GM23338 (cell line): ENCODE results near the gene OGA. TPM values are rescaled to one million over a fixed set of nuclear protein-coding genes. Genes with fewer than 3 reads are reported as not detected.

Experiments used
- ATAC-seq: fragments of 200-7000 bp; cut with Tn5 transposase; 3 replicates; pipeline ENCODE4 v1.9.1; 2020
- DNase-seq: peaks from one replicate; pipeline ENCODE4 v3.0.0-alpha.2; 2015; ENCODE audit warnings: low spot score
- H2AFZ ChIP-seq: fragments of 200-600 bp; sonication (generic); 2 replicates; pipeline ENCODE4 v1.8.0; 2016; ENCODE audit warnings: antibody characterized with exemption, mild to moderate bottlenecking, moderate library complexity
- H3F3A ChIP-seq: fragments of 200-600 bp; sonication (generic); replicated peaks from 2 replicates; pipeline ENCODE4 v1.8.0; 2017; ENCODE audit warnings: antibody characterized with exemption, mixed run types, low read depth
- H3K27ac ChIP-seq: fragments of 200-600 bp; sonication (generic); 2 replicates; pipeline ENCODE4 v1.6.1; 2016; ENCODE audit warnings: low read depth
- H3K27me3 ChIP-seq: fragments of 200-600 bp; sonication (generic); 2 replicates; pipeline ENCODE4 v1.8.0; 2016; ENCODE audit warnings: mild to moderate bottlenecking, mixed run types, moderate library complexity; ENCODE audit not compliant: insufficient read depth
- H3K36me3 ChIP-seq: fragments of 200-600 bp; sonication (generic); 2 replicates; pipeline ENCODE4 v1.8.0; 2016; ENCODE audit warnings: mild to moderate bottlenecking; ENCODE audit not compliant: insufficient read depth
- H3K4me1 ChIP-seq: fragments of 200-600 bp; sonication (generic); 2 replicates; pipeline ENCODE4 v1.8.0; 2016; ENCODE audit warnings: mild to moderate bottlenecking, moderate library complexity; ENCODE audit not compliant: insufficient read depth
- H3K4me2 ChIP-seq: fragments of 200-600 bp; sonication (generic); 2 replicates; pipeline ENCODE4 v1.7.1; 2017; ENCODE audit warnings: mixed run types
- H3K4me3 ChIP-seq: fragments of 200-600 bp; sonication (generic); 2 replicates; pipeline ENCODE4 v1.6.1; 2016; ENCODE audit warnings: mixed run types
- H3K79me2 ChIP-seq: fragments of 200-600 bp; sonication (generic); replicated peaks from 2 replicates; pipeline ENCODE4 v1.8.0; 2017; ENCODE audit warnings: mild to moderate bottlenecking; ENCODE audit not compliant: insufficient read depth
- H3K9me2 ChIP-seq: fragments of 200-600 bp; sonication (generic); 2 replicates; pipeline ENCODE4 v1.8.0; 2017; ENCODE audit not compliant: insufficient read depth
- H4K20me1 ChIP-seq: fragments of 200-600 bp; sonication (generic); replicated peaks from 2 replicates; pipeline ENCODE4 v1.8.0; 2017; ENCODE audit warnings: mild to moderate bottlenecking; ENCODE audit not compliant: insufficient read depth
- H3K27ac Mint-ChIP-seq: 2 replicates; pipeline ENCODE4 v1.8.0; 2020; ENCODE audit warnings: inconsistent platforms, mild to moderate bottlenecking, moderate library complexity, mixed read lengths
- H3K27me3 Mint-ChIP-seq: 3 replicates; pipeline ENCODE4 v1.8.0; 2022; ENCODE audit warnings: low read depth, mild to moderate bottlenecking, moderate library complexity, mixed read lengths, inconsistent platforms; ENCODE audit not compliant: insufficient read depth, poor library complexity
- H3K36me3 Mint-ChIP-seq: 3 replicates; pipeline ENCODE4 v1.8.0; 2021; ENCODE audit warnings: low read depth, mild to moderate bottlenecking, inconsistent platforms, moderate library complexity, mixed read lengths
- H3K4me1 Mint-ChIP-seq: 3 replicates; pipeline ENCODE4 v1.8.0; 2020; ENCODE audit warnings: mild to moderate bottlenecking, inconsistent platforms, mixed read lengths
- H3K4me3 Mint-ChIP-seq: 3 replicates; pipeline ENCODE4 v1.8.0; 2021; ENCODE audit warnings: moderate library complexity, mild to moderate bottlenecking, inconsistent platforms, mixed read lengths
- H3K9me3 Mint-ChIP-seq: 3 replicates; pipeline ENCODE4 v1.8.0; 2020; ENCODE audit warnings: moderate library complexity, mild to moderate bottlenecking, inconsistent platforms, mixed read lengths
- CREB1 ChIP-seq: fragments of 250-450 bp; sonication (Bioruptor Pico); IDR thresholded peaks from 2 replicates; pipeline ENCODE4 v1.5.0; 2020; ENCODE audit warnings: low read depth, mild to moderate bottlenecking, moderate library complexity
- CTCF ChIP-seq, 2 experiments: fragments of 200-600 bp in 1 of 2; sonication (generic) in 1 of 2; conservative IDR thresholded peaks; 2 replicates each; pipeline versions ENCODE4 v1.5.1 to v1.6.1; 2016 to 2017; ENCODE audit warnings: antibody characterized with exemption in 2 of 2, low read depth in 2 of 2, mild to moderate bottlenecking in 2 of 2, moderate library complexity in 1 of 2
- ETS1 ChIP-seq: IDR thresholded peaks from 2 replicates; pipeline ENCODE4 v1.6.1; 2016; ENCODE audit warnings: antibody characterized with exemption
- EZH2 ChIP-seq: fragments of 200-600 bp; sonication (generic); IDR thresholded peaks from one replicate; pipeline ENCODE4 v1.8.0; 2017; ENCODE audit warnings: antibody characterized with exemption, mild to moderate bottlenecking, low read depth; ENCODE audit not compliant: unreplicated experiment
- EZH2phosphoT487 ChIP-seq: fragments of 200-600 bp; sonication (generic); IDR thresholded peaks from one replicate; pipeline ENCODE4 v1.8.1; 2018; ENCODE audit warnings: antibody characterized with exemption; ENCODE audit not compliant: unreplicated experiment
- JUNB ChIP-seq: IDR thresholded peaks from one replicate; pipeline ENCODE4 v1.6.1; 2016; ENCODE audit warnings: antibody characterized with exemption; ENCODE audit not compliant: unreplicated experiment
- NANOG ChIP-seq: IDR thresholded peaks from 2 replicates; pipeline ENCODE4 v1.6.1; 2016; ENCODE audit warnings: antibody characterized with exemption, borderline replicate concordance
- POLR2AphosphoS5 ChIP-seq: IDR thresholded peaks from 2 replicates; pipeline ENCODE4 v1.6.1; 2016; ENCODE audit warnings: antibody characterized with exemption, low read depth
- STAT1 ChIP-seq: IDR thresholded peaks from one replicate; pipeline ENCODE4 v1.6.1; 2016; ENCODE audit warnings: antibody characterized with exemption; ENCODE audit not compliant: unreplicated experiment
- ZNF114 ChIP-seq: fragments of 250-450 bp; sonication (Bioruptor Pico); IDR thresholded peaks from 2 replicates; pipeline ENCODE4 v1.5.0; 2020; ENCODE audit warnings: mild to moderate bottlenecking, moderate library complexity
- ZNF331 ChIP-seq: fragments of 250-450 bp; sonication (Bioruptor Pico); IDR thresholded peaks from 2 replicates; pipeline ENCODE4 v1.5.0; 2020; ENCODE audit warnings: low read depth, mild to moderate bottlenecking, moderate library complexity
- ZNF462 ChIP-seq: fragments of 250-450 bp; sonication (Bioruptor Pico); IDR thresholded peaks from 2 replicates; pipeline ENCODE4 v1.5.0; 2020; ENCODE audit warnings: mild to moderate bottlenecking, moderate library complexity
- polyA plus RNA-seq: library from polyadenylated mRNA; unstranded; fragments of >200 nt; fragmentation: Nextera tagmentation; extraction: Ambion mirVana; gene quantifications from 2 replicates; pipeline ENCODE4 v1.2.1, GENCODE V29; 2016
- total RNA-seq: library from RNA; depleted of rRNA; stranded (reverse); fragments of >200 nt; shearing (Covaris generic); gene quantifications from 2 replicates; pipeline ENCODE4 v1.2.3, GENCODE V29; 2014
- TF ChIP-seq, protein P1 (sequence below): IDR thresholded peaks from one replicate; pipeline ENCODE4 v1.6.1; 2018; ENCODE audit warnings: antibody characterized with exemption; ENCODE audit not compliant: unreplicated experiment

OGA gene
- total and polyA plus RNA-seq, 2 experiments from 2014 or later, result 68.4 to 131 TPM

GRCh38 chr10:101752241-101752640 lies 66.0 kb downstream of the OGA start:
- no peak overlapping the region for H3K27ac ChIP-seq

More at GRCh38 chr10:101752241-101752640, 66.0 kb downstream of the OGA start:
- no peaks in the 10 kb centered on the region for H3F3A ChIP-seq
- Mint-ChIP-seq H3K27me3 (peaks cover 3% of the 10 kb centered on the region), H3K4me3 (no peak overlapping the region), H3K36me3 (no peaks in the 10 kb centered on the region), H3K4me1 (peaks cover 15% of the 10 kb centered on the region), H3K9me3 (no peaks in the 10 kb centered on the region), H3K27ac (no peak overlapping the region)
- no peaks in the 10 kb centered on the region for H4K20me1 ChIP-seq
- H3K4me2 ChIP-seq, result no peak overlapping the region
- no peaks in the 10 kb centered on the region for H3K9me2 ChIP-seq
- no peaks in the 10 kb centered on the region for H3K27me3 ChIP-seq
- H3K4me1 ChIP-seq, result no peaks in the 10 kb centered on the region; the same call in 1 of the 2 replicates
- H3K36me3 ChIP-seq, result no peaks in the 10 kb centered on the region
- no peak for TF ChIP-seq JUNB
- no peak for TF ChIP-seq ETS1
- TF ChIP-seq, protein P1, sequence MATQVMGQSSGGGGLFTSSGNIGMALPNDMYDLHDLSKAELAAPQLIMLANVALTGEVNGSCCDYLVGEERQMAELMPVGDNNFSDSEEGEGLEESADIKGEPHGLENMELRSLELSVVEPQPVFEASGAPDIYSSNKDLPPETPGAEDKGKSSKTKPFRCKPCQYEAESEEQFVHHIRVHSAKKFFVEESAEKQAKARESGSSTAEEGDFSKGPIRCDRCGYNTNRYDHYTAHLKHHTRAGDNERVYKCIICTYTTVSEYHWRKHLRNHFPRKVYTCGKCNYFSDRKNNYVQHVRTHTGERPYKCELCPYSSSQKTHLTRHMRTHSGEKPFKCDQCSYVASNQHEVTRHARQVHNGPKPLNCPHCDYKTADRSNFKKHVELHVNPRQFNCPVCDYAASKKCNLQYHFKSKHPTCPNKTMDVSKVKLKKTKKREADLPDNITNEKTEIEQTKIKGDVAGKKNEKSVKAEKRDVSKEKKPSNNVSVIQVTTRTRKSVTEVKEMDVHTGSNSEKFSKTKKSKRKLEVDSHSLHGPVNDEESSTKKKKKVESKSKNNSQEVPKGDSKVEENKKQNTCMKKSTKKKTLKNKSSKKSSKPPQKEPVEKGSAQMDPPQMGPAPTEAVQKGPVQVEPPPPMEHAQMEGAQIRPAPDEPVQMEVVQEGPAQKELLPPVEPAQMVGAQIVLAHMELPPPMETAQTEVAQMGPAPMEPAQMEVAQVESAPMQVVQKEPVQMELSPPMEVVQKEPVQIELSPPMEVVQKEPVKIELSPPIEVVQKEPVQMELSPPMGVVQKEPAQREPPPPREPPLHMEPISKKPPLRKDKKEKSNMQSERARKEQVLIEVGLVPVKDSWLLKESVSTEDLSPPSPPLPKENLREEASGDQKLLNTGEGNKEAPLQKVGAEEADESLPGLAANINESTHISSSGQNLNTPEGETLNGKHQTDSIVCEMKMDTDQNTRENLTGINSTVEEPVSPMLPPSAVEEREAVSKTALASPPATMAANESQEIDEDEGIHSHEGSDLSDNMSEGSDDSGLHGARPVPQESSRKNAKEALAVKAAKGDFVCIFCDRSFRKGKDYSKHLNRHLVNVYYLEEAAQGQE, result no peak
- no peak for TF ChIP-seq POLR2AphosphoS5
- TF ChIP-seq ZNF331 (CRISPR knock-in tag), result no peak
- no peak for TF ChIP-seq CREB1
- TF ChIP-seq CTCF (conservative IDR thresholded peaks at IDR 0.05; ENCODE audit: low read depth in 2 of 2), result no peak
- no peak for TF ChIP-seq EZH2
- TF ChIP-seq ZNF462, result no peak
- no peak for TF ChIP-seq ZNF114 (CRISPR knock-in tag)
- no peak for TF ChIP-seq STAT1
- TF ChIP-seq NANOG, result no peak
- TF ChIP-seq EZH2phosphoT487, result no peak
- H3K79me2 ChIP-seq, result no peaks in the 10 kb centered on the region
- ATAC-seq (no peak), DNase-seq (no peak)
- no peak overlapping the region for H3K4me3 ChIP-seq
- no peak overlapping the region for H2AFZ ChIP-seq
